Measurements from ENCODE around the gene ECM2.

Gene ECM2

GRCh38 chr9:92493749-92494387 is 41.9 kb downstream of the ECM2 start:
- H3K4me3 ChIP-seq (ENCODE audit: control insufficient read depth, low read depth, low read length) = no peak overlapping the region
- TF ChIP-seq, protein P1, sequence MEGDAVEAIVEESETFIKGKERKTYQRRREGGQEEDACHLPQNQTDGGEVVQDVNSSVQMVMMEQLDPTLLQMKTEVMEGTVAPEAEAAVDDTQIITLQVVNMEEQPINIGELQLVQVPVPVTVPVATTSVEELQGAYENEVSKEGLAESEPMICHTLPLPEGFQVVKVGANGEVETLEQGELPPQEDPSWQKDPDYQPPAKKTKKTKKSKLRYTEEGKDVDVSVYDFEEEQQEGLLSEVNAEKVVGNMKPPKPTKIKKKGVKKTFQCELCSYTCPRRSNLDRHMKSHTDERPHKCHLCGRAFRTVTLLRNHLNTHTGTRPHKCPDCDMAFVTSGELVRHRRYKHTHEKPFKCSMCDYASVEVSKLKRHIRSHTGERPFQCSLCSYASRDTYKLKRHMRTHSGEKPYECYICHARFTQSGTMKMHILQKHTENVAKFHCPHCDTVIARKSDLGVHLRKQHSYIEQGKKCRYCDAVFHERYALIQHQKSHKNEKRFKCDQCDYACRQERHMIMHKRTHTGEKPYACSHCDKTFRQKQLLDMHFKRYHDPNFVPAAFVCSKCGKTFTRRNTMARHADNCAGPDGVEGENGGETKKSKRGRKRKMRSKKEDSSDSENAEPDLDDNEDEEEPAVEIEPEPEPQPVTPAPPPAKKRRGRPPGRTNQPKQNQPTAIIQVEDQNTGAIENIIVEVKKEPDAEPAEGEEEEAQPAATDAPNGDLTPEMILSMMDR (conservative IDR thresholded peaks at IDR 0.05; ENCODE audit: control insufficient read depth, insufficient read depth, low read depth, low read length) = no peak
- no peak for DNase-seq (ENCODE audit: low read depth)

GRCh38 chr9:92492781-92493401 is 42.9 kb downstream of the ECM2 start:
- no peak overlapping the region for H3K4me3 ChIP-seq (ENCODE audit: control insufficient read depth, low read depth, low read length)
- TF ChIP-seq, protein P1 (conservative IDR thresholded peaks at IDR 0.05; ENCODE audit: control insufficient read depth, insufficient read depth, low read depth, low read length) = no peak
- DNase-seq (ENCODE audit: low read depth) = no peak

- H3K4me3 ChIP-seq (ENCODE audit: control insufficient read depth, low read depth, low read length) = no peak overlapping the region
- DNase-seq (ENCODE audit: low read depth) = peak; percentile 54
- TF ChIP-seq, protein P1 (conservative IDR thresholded peaks at IDR 0.05; ENCODE audit: control insufficient read depth, insufficient read depth, low read depth, low read length) = no peak
Measured at GRCh38 chr9:92488681-92489550, 46.9 kb downstream of the ECM2 start.

- TF ChIP-seq, protein P1 (conservative IDR thresholded peaks at IDR 0.05; ENCODE audit: control insufficient read depth, insufficient read depth, low read depth, low read length) = no peak
- H3K4me3 ChIP-seq (ENCODE audit: control insufficient read depth, low read depth, low read length) = no peak overlapping the region
- DNase-seq (ENCODE audit: low read depth) = no peak
Measured at GRCh38 chr9:92486371-92486770, 49.4 kb downstream of the ECM2 start.

GRCh38 chr9:92484563-92484962 is 51.2 kb downstream of the ECM2 start:
- DNase-seq (ENCODE audit: low read depth) = no peak
- H3K4me3 ChIP-seq (ENCODE audit: control insufficient read depth, low read depth, low read length) = no peak overlapping the region
- TF ChIP-seq, protein P1 (conservative IDR thresholded peaks at IDR 0.05; ENCODE audit: control insufficient read depth, insufficient read depth, low read depth, low read length) = no peak

DNA sequence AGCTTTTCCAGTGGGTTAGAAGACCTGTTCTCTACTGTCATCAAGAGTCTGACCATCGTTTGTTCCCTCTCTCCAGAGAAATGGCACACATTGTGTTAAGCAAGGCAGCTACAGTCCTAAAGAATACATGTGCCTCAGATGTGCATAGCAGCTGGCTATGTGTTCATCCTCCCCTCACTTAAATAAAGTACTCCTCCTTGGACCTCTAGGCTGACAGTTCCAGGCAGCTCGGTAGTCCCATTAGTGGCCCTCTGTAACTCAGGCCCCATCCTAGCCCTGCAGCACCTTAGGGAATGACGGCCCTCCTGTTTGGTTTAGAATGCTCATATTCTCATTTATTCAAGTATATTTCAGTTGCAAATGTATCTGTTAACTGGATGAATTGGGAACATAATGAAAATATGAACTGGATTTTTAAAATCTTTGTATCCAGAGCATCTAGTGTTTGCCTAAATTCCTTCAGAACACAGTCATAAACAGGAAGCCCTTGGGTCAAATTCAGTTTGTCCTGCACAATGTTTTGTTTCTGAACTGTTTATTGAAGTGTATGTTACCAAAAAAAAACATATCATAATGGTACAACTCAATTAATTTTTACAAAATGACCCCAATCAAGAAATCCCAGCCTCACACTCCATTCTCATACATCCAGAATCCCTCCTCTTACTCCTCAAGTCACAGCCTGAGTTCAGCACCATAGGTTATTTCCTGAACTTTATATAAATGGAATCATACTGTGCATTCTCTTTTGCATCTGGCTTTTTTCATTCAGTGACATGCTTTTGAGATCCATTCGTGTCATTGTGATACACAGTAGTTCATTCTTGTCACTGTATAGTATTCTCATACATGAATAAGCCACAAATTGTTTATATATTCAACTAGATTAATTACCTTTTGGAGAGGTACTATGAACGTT is 51.9 kb downstream of the ECM2 start:
- TF ChIP-seq, protein P1 (conservative IDR thresholded peaks at IDR 0.05; ENCODE audit: control insufficient read depth, insufficient read depth, low read depth, low read length) = no peak
- no peak overlapping the region for H3K4me3 ChIP-seq (ENCODE audit: control insufficient read depth, low read depth, low read length)
- DNase-seq (ENCODE audit: low read depth) = no peak
